RKO (cell line): ENCODE data around the gene UBAP2.

Experiments used
- DNase-seq: peaks from one replicate; pipeline ENCODE4 v3.0.0-alpha.2; 2016; ENCODE audit warnings: low spot score

Gene UBAP2

GRCh38 chr9:33921967-33922895 lies 126.5 kb downstream of the UBAP2 start:
- DNase-seq = no peak

GRCh38 chr9:33919276-33919897 lies 129.3 kb downstream of the UBAP2 start:
- no peak for DNase-seq

DNA sequence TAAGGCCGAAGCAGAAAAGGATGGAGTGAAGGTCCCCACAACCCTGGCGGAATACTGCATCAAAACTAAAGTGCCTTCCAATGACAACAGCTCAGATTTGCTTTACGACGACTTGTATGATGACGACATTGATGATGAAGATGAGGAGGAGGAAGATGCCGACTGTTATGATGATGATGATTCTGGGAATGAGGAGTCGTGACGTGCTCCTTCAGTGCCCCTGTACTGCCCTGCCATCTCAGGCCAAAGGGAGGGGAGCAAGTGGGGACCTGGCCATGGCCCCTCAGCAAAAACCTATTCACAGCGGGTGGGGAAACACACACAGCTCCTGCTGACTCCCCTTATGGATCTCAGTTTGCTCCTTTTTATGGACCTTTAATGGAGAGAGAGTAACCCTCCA lies 131.7 kb downstream of the UBAP2 start:
- no peak for DNase-seq

DNA sequence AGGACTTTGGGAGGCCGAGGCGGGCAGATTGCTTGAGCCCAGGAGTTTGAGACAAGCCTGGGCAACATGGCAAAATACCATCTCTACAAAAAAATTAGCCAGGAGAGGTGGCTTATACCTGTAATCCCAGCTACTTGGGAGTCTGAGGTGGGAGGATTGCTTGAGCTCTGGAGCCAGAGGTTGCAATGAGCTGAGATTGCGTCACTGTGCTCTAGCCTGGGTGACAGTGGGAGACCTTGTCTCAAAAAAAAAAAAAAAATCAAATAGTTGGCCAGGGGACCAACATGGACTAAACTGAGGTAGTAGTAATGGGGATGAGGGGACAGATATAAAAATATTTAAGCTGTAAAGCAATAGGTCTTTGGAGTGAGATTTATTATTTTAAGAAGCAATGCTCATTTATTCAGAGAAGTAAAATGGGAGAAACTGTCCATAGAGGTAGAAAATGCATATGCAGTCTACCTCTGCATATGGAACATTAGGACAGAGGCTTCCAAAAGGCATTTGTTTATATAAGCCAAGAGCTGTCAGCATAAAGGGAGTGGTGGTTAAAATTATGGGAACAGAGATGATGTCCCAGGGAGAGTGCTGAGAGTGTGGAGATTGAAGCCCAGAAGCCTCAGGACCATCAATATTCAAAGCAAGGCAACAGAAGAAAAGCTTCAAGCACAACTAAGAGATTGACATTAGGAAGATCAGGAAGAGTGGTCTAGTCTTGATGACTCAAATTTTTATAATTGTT lies 133.6 kb downstream of the UBAP2 start:
- no peak for DNase-seq

GRCh38 chr9:33913541-33913940 lies 135.1 kb downstream of the UBAP2 start:
- no peak for DNase-seq

DNA sequence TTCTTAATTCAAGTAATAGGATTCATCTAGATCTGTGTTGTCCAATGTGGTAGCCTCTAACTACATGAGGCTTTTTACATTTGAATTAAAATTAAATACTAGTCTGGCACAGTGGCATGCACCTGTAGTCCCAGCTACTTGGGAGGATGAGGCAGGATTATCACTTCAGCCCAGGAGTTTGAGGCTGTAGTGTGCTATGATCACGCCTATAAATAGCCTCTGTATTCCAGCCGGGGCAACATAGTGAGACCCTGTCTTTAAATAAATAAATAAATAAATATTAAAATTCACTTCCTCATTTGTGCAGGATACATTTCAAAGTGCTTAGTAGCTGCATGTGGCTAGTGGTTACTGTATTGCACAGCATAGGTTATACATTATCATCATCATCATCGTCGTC lies 139.9 kb downstream of the UBAP2 start:
- DNase-seq = no peak

- no peak for DNase-seq
Measured at GRCh38 chr9:33908114-33908513, 140.6 kb downstream of the UBAP2 start.

DNA sequence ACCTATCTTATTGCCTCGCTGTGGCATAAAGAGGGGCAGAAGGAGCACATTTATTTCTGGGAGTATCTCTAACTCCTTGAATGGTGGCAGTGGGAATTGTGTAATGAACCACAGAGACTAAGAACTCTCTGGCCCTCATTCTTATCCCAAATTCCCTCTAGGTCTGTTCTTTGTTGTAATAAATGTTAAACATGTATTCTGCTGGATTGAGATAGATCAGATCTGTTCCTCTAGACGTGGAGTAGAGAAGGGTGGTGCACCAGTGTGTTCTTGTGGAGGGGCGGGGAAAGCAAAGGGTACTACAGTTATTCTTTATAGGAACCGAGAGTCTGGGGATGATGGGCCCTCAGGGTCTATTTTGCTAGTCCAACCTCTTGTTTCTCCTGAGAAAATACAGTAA lies 141.3 kb downstream of the UBAP2 start:
- no peak for DNase-seq

DNA sequence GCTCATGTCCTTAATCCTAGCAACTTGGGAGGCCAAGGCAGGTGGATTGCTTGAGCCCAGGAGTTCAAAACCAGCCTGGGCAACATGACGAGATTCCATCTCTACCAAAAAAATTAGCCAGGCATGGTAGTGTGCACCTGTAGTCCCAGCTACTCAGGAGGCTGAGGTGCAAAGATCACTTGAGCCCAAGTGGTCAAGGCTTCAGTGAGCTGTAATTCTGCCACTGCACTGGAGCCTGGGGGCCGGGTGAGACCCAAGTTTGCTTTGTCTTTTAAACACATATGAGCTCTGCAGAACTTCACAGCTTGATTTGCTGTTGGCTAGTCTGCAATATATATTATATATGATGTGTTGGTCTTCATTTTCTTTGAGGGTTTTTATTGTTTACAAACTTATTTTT lies 141.9 kb downstream of the UBAP2 start:
- DNase-seq = no peak

DNA sequence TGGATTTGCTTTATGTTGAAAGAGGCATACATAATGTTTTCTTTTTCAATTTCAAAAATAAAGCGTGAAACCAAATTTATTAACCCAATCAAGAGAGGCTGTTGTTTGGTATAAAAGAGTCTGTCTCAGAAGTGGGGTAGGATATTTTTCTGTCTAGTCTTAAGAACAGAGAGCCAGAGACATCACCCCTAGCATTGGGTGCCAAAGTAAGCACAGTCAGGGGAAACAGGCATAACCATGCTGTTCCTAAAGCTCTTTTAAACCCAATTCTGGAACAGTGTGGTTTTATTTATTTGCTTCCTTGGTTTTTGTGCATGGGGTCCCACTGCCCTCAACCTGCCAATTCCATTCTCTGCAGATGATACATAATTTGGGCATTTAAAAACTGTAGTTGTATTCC lies 143.6 kb downstream of the UBAP2 start:
- no peak for DNase-seq

GRCh38 chr9:33903157-33903780 lies 145.4 kb downstream of the UBAP2 start:
- DNase-seq = no peak

GRCh38 chr9:33894316-33894715 lies 154.4 kb downstream of the UBAP2 start:
- no peak for DNase-seq

DNA sequence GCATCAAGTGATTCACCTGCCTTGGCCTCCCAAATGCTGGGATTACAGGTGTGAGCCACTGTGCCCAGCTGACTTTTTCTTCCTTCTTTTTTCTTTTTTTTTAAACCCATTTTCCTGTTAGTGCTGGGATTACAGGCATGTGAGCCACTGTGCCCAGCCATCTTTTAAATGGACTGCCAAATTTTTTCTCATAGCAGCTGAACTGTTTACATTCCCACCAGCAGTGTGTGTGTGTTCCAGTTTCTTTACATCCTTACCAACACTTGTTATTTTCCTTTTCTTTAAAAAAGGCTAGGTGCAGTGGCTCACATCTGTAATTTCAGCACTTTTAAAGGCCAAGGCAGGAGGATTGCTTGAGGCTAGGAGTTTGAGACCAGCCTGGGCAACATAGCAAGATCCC lies 154.8 kb downstream of the UBAP2 start:
- no peak for DNase-seq

GRCh38 chr9:33885948-33886347 lies 162.7 kb downstream of the UBAP2 start:
- no peak for DNase-seq

GRCh38 chr9:33884856-33885701 lies 163.6 kb downstream of the UBAP2 start:
- no peak for DNase-seq

- DNase-seq = no peak
Measured at GRCh38 chr9:33881635-33882034, 167.1 kb downstream of the UBAP2 start.

GRCh38 chr9:33880211-33881089 lies 168.2 kb downstream of the UBAP2 start:
- DNase-seq = no peak

DNA sequence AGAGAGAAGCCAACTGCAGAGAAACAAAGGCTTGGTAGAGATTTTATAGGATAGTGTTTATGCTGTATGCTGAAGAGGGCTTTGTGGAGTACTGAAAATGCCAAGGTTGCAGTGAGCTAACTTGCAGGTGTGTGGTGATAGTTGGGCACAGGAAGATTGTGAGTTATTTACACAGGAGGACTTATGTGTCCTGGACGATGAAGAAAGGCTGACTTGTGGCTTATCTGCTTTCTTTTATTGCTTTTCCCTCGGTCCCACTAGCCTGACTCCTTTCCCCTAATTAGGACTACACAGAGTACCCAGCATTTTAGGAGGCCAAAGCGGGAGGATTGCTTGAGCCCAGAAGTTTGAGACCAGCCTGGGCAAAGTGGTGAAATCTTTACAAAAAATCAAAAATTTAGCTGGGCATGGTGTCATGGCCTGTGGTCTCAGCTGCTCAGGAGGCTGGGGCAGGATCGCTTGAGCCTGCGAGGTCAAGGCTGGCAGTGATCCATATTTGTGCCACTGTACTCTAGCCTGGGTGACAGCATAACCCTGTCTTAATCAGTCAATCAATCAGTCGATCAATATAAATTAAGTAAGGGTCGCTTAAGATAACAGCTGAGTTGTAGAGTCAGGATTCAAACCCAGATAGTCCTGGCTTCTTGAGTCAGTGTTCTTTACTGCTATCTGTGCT lies 169.9 kb downstream of the UBAP2 start:
- no peak for DNase-seq

- no peak for DNase-seq
Measured at GRCh38 chr9:33877727-33878489, 170.8 kb downstream of the UBAP2 start.
